H9 (cell line): ENCODE data around the gene IL1RL1. TPM values are rescaled to one million over a fixed set of nuclear protein-coding genes. Genes with fewer than 3 reads are reported as not detected.

Source experiments
- DNase-seq: peaks from one replicate; pipeline ENCODE4 v3.0.0-alpha.2; 2017
- H2AFZ ChIP-seq: one replicate; pipeline ENCODE4 v1.6.1; 2013; ENCODE audit warnings: mild to moderate bottlenecking, low read length, control low read depth, moderate library complexity
- H2AK5ac ChIP-seq: 2 replicates; pipeline ENCODE4 v1.6.1; 2013; ENCODE audit warnings: low read length, control low read depth, mixed read lengths; ENCODE audit not compliant: insufficient read length
- H2BK120ac ChIP-seq: one replicate; pipeline ENCODE4 v1.6.1; 2013; ENCODE audit warnings: low read depth, mild to moderate bottlenecking, low read length, control low read depth, inconsistent platforms; ENCODE audit not compliant: poor library complexity, severe bottlenecking
- H2BK12ac ChIP-seq: 2 replicates; pipeline ENCODE4 v1.6.1; 2013; ENCODE audit warnings: low read length, control low read depth, mixed read lengths, low read depth; ENCODE audit not compliant: insufficient read length
- H2BK15ac ChIP-seq: 2 replicates; pipeline ENCODE4 v1.6.1; 2013; ENCODE audit warnings: low read depth, low read length, control low read depth
- H2BK20ac ChIP-seq: one replicate; pipeline ENCODE4 v1.6.1; 2013; ENCODE audit warnings: low read depth, mild to moderate bottlenecking, low read length, control low read depth, inconsistent platforms; ENCODE audit not compliant: poor library complexity, severe bottlenecking
- H2BK5ac ChIP-seq: 2 replicates; pipeline ENCODE4 v1.6.1; 2013; ENCODE audit warnings: low read length, control low read depth, mixed read lengths; ENCODE audit not compliant: insufficient read length
- H3K14ac ChIP-seq: 2 replicates; pipeline ENCODE4 v1.6.1; 2013; ENCODE audit warnings: low read length, control low read depth; ENCODE audit not compliant: insufficient read depth
- H3K18ac ChIP-seq: 2 replicates; pipeline ENCODE4 v1.6.1; 2013; ENCODE audit warnings: low read depth, mild to moderate bottlenecking, mixed read lengths, low read length, control low read depth; ENCODE audit not compliant: insufficient read length
- H3K23ac ChIP-seq: 2 replicates; pipeline ENCODE4 v1.6.1; 2013; ENCODE audit warnings: low read length, control low read depth, mixed read lengths, low read depth; ENCODE audit not compliant: insufficient read length
- H3K23me2 ChIP-seq: 2 replicates; pipeline ENCODE4 v1.6.1; 2013; ENCODE audit warnings: low read depth, mild to moderate bottlenecking, mixed read lengths, low read length, control low read depth; ENCODE audit not compliant: insufficient read length, poor library complexity, severe bottlenecking
- H3K27ac ChIP-seq: 2 replicates; pipeline ENCODE4 v1.5.1; 2013; ENCODE audit warnings: low read length, control low read depth, mixed read lengths, low read depth; ENCODE audit not compliant: insufficient read length
- H3K27me3 ChIP-seq: 2 replicates; pipeline ENCODE4 v1.6.1; 2013; ENCODE audit warnings: low read length, control low read depth, inconsistent platforms; ENCODE audit not compliant: insufficient read depth
- H3K4ac ChIP-seq: 2 replicates; pipeline ENCODE4 v1.6.1; 2013; ENCODE audit warnings: low read depth, mild to moderate bottlenecking, control low read depth, inconsistent platforms, low read length, moderate library complexity
- H3K4me1 ChIP-seq: 2 replicates; pipeline ENCODE4 v1.6.1; 2013; ENCODE audit warnings: low read length, control low read depth, inconsistent platforms; ENCODE audit not compliant: insufficient read depth
- H3K4me2 ChIP-seq: 2 replicates; pipeline ENCODE4 v1.6.1; 2013; ENCODE audit warnings: low read length, control low read depth, mixed read lengths; ENCODE audit not compliant: insufficient read length, insufficient read depth
- H3K56ac ChIP-seq: 2 replicates; pipeline ENCODE4 v1.6.1; 2013; ENCODE audit warnings: low read depth, mild to moderate bottlenecking, mixed read lengths, low read length, control low read depth; ENCODE audit not compliant: insufficient read length
- H3K79me1 ChIP-seq: 2 replicates; pipeline ENCODE4 v1.6.1; 2013; ENCODE audit warnings: low read depth, mild to moderate bottlenecking, moderate library complexity, low read length, control low read depth, inconsistent platforms; ENCODE audit not compliant: insufficient read depth, poor library complexity, severe bottlenecking
- H3K79me2 ChIP-seq: 2 replicates; pipeline ENCODE4 v1.6.1; 2013; ENCODE audit warnings: low read length, control low read depth, inconsistent platforms; ENCODE audit not compliant: insufficient read depth
- H3K9ac ChIP-seq: 2 replicates; pipeline ENCODE4 v1.6.1; 2013; ENCODE audit warnings: low read length, control low read depth, mixed read lengths; ENCODE audit not compliant: insufficient read length; ENCODE audit errors: extremely low read depth
- H3K9me3 ChIP-seq: one replicate; pipeline ENCODE4 v1.6.1; 2013; ENCODE audit warnings: low read depth, low read length, inconsistent platforms; ENCODE audit not compliant: control insufficient read depth
- H3T11ph ChIP-seq: one replicate; pipeline ENCODE4 v1.6.1; 2013; ENCODE audit warnings: mild to moderate bottlenecking, low read length, control low read depth, inconsistent platforms
- H4K20me1 ChIP-seq: one replicate; pipeline ENCODE4 v1.6.1; 2013; ENCODE audit not compliant: control insufficient read depth, insufficient read length, insufficient read depth
- H4K5ac ChIP-seq: 2 replicates; pipeline ENCODE4 v1.6.1; 2013; ENCODE audit warnings: low read depth, mild to moderate bottlenecking, mixed read lengths, low read length, control low read depth; ENCODE audit not compliant: insufficient read length
- H4K8ac ChIP-seq: replicated peaks from 2 replicates; pipeline ENCODE4 v1.6.1; 2013; ENCODE audit warnings: low read length, control low read depth, mixed read lengths, low read depth; ENCODE audit not compliant: insufficient read length
- H4K91ac ChIP-seq: 2 replicates; pipeline ENCODE4 v1.6.1; 2013; ENCODE audit warnings: low read depth, mild to moderate bottlenecking, moderate library complexity, mixed read lengths, low read length, control low read depth; ENCODE audit not compliant: insufficient read length
- H3K27ac Mint-ChIP-seq, 3 experiments: 2 replicates in 2 of 3; 3 replicates in 1 of 3; pipeline ENCODE4 v1.8.0; 2020 to 2021; ENCODE audit warnings: mixed read lengths in 3 of 3, mild to moderate bottlenecking in 1 of 3, moderate library complexity in 1 of 3
- H3K27me3 Mint-ChIP-seq: 2 replicates; pipeline ENCODE4 v1.8.0; 2021; ENCODE audit warnings: low read depth, mild to moderate bottlenecking, moderate library complexity, mixed read lengths
- H3K36me3 Mint-ChIP-seq, 3 experiments: 2 replicates in 2 of 3; 3 replicates in 1 of 3; pipeline ENCODE4 v1.8.0; 2020 to 2021; ENCODE audit warnings: low read depth in 3 of 3, mixed read lengths in 3 of 3; ENCODE audit not compliant: insufficient read depth in 1 of 3
- H3K4me1 Mint-ChIP-seq, 2 experiments: 2 replicates each; pipeline ENCODE4 v1.8.0; 2020; ENCODE audit warnings: mixed read lengths in 2 of 2
- H3K4me3 Mint-ChIP-seq, 2 experiments: 2 replicates in 1 of 2; 3 replicates in 1 of 2; pipeline ENCODE4 v1.8.0; 2020 to 2021; ENCODE audit warnings: mild to moderate bottlenecking in 2 of 2, mixed read lengths in 2 of 2, moderate library complexity in 1 of 2
- H3K9me3 Mint-ChIP-seq, 2 experiments: 2 replicates in 1 of 2; 3 replicates in 1 of 2; pipeline ENCODE4 v1.8.0; 2020; ENCODE audit warnings: mild to moderate bottlenecking in 2 of 2, mixed read lengths in 2 of 2, moderate library complexity in 1 of 2
- CTCF ChIP-seq: fragments of 200-600 bp; sonication (generic); conservative IDR thresholded peaks from 3 replicates; pipeline ENCODE4 v1.8.0; 2021; ENCODE audit warnings: antibody characterized with exemption, mild to moderate bottlenecking
- WGBS: extraction: QIAGEN DNeasy Blood & Tissue Kit; methylation state at CpG from one replicate; pipeline ENCODE4 v1.1.7; 2013; ENCODE audit warnings: missing lambda C conversion rate, low lambda C conversion rate, mixed read lengths; ENCODE audit not compliant: insufficient read length; ENCODE audit errors: extremely low coverage; 5-methylcytosine and 5-hydroxymethylcytosine counted together
- total RNA-seq: library from RNA; stranded (reverse); gene quantifications from 2 replicates; pipeline ENCODE4 v1.2.1, GENCODE V29; 2021

Gene IL1RL1
- total RNA-seq, 1 experiment from 2014 or later, result not detected

- DNase-seq, result no peak
- Histone ChIP-seq H3K23ac (no peak overlapping the region), H3K79me1 (no peaks in the 10 kb centered on the region), H2AK5ac (no peak overlapping the region), H4K20me1 (no peaks in the 10 kb centered on the region), H3K4me1 (no peaks in the 10 kb centered on the region; the same call in 1 of the 2 replicates), H2BK15ac (no peak overlapping the region), H3K4ac (no peak overlapping the region), H3K27ac (no peak overlapping the region), H3K23me2 (no peaks in the 10 kb centered on the region), H2BK120ac (no peak overlapping the region), H4K91ac (no peak overlapping the region), H4K5ac (no peak overlapping the region), H2BK5ac (no peak overlapping the region), H3K4me2 (no peak overlapping the region), H3T11ph (no peak overlapping the region), H3K18ac (no peak overlapping the region), H3K27me3 (no peaks in the 10 kb centered on the region), H3K79me2 (no peaks in the 10 kb centered on the region), H3K14ac (no peak overlapping the region), H4K8ac (no peak overlapping the region), H3K9ac (no peak overlapping the region), H2AFZ (no peak overlapping the region), H3K9me3 (no peaks in the 10 kb centered on the region), H2BK12ac (no peak overlapping the region), H3K56ac (no peak overlapping the region), H2BK20ac (no peak overlapping the region)
- no peak overlapping the region for H3K4me3 Mint-ChIP-seq
- peaks cover 2 to 6% of the 10 kb centered on the region in 2 experiments; a peak in 3 of 4 replicates for H3K4me1 Mint-ChIP-seq
- no CpG with 5 or more reads among the region's 2 CpGs for WGBS
- peaks cover 2% of the 10 kb centered on the region; the same call in 1 of the 2 replicates for H3K27me3 Mint-ChIP-seq
- H3K9me3 Mint-ChIP-seq, result no peaks in the 10 kb centered on the region; a peak in 1 of 5 replicates
- no peak for TF ChIP-seq CTCF
- no peaks in the 10 kb centered on the region for H3K36me3 Mint-ChIP-seq
- no peak overlapping the region for H3K27ac Mint-ChIP-seq
Observed at GRCh38 chr2:102264952-102265351, 46.4 kb upstream of the IL1RL1 start.
